T-helper 9 cell (primary cell): ENCODE data around the gene C9orf50.
A peak's percentile ranks its signal among the peaks of the same experiment; 100 is the strongest.

ENCODE experiments used
- DNase-seq: peaks from one replicate; pipeline ENCODE4 v3.0.0-alpha.2; 2020

Gene C9orf50

GRCh38 chr9:129568560-129569501 lies 52.1 kb downstream of the C9orf50 start:
- peak; percentile 19 for DNase-seq

GRCh38 chr9:129567842-129568559 lies 52.9 kb downstream of the C9orf50 start:
- no peak for DNase-seq

GRCh38 chr9:129567329-129567728 lies 53.6 kb downstream of the C9orf50 start:
- no peak for DNase-seq

- no peak for DNase-seq
Observed at GRCh38 chr9:129566563-129567266, 54.2 kb downstream of the C9orf50 start.

- no peak for DNase-seq
Observed at GRCh38 chr9:129562917-129563316, 58.0 kb downstream of the C9orf50 start.

- DNase-seq, result no peak
Observed at GRCh38 chr9:129562514-129562913, 58.4 kb downstream of the C9orf50 start.
